ENCODE data around the gene ERVMER34-1. TPM values are rescaled to one million over a fixed set of nuclear protein-coding genes. Genes with fewer than 3 reads are reported as not detected.

The ERVMER34-1 gene
- total and polyA plus RNA-seq, 11 donors: 2.2 to 6.8 (median 4.6) TPM

- Histone ChIP-seq H3K9me3 (no peaks in the 10 kb centered on the region), H3K4me3 (no peak overlapping the region), H3K27ac (peak overlapping the region in 2 of 12 donors; percentile 88 to 93), H3K27me3 (no peaks in the 10 kb centered on the region), H3K4me1 (peaks cover 6 to 32% (median 24%) of the 10 kb centered on the region in 12 donors), H3K36me3 (peaks cover 0 to 56% (median 26%) of the 10 kb centered on the region in 9 donors)
- WGBS, 4 donors: 81 to 85% (median 84%) methylated on average over 3 of the region's 3 CpGs
- no peak for DNase-seq
- TF ChIP-seq POLR2A (IDR thresholded peaks at IDR 0.05): no peak
- TF ChIP-seq CTCF (IDR thresholded peaks at IDR 0.05): no peak
- ATAC-seq: no peak
- intact Hi-C loops (cut with DNase I): loop anchor here in 5 of 10 donors (10.0 kb wide), 5 partner anchors 51 to 269 kb away; partner anchors contain the start of gene RASL11B (in 2 of the 5)
Measured at GRCh38 chr4:52715914-52716313, 35.3 kb downstream of the ERVMER34-1 start.

GRCh38 chr4:52715255-52715897 is 35.8 kb downstream of the ERVMER34-1 start:
- 82 to 93% (median 90%) methylated on average over 7 of the region's 7 CpGs for WGBS, 4 donors

GRCh38 chr4:52714597-52715254 is 36.5 kb downstream of the ERVMER34-1 start:
- WGBS, 4 donors: 70 to 81% (median 75%) methylated on average over 4 of the region's 4 CpGs
- peaks cover 6 to 32% (median 24%) of the 10 kb centered on the region in 12 donors for H3K4me1 ChIP-seq
- H3K36me3 ChIP-seq: peaks cover 0 to 48% (median 26%) of the 10 kb centered on the region in 9 donors
- TF ChIP-seq POLR2A (IDR thresholded peaks at IDR 0.05): no peak
- TF ChIP-seq CTCF (IDR thresholded peaks at IDR 0.05): no peak
- ATAC-seq (no peak), DNase-seq (no peak)
- H3K27ac ChIP-seq: peak overlapping the region in 9 of 12 donors; percentile 0 to 98 (median 93)
- no peaks in the 10 kb centered on the region for H3K9me3 ChIP-seq
- H3K4me3 ChIP-seq: peak overlapping the region in 6 of 12 donors; percentile 11 to 95 (median 71)
- H3K27me3 ChIP-seq: no peaks in the 10 kb centered on the region
- intact Hi-C loops (cut with DNase I): loop anchor here in 9 of 10 donors (5.0 to 10.0 kb wide), 13 partner anchors 50 to 270 kb away; partner anchors contain the start of genes USP46 (in 6 of the 9) and RASL11B (in 4 of the 9)

More at GRCh38 chr4:52715255-52715897, 35.8 kb downstream of the ERVMER34-1 start:
- H3K4me1 ChIP-seq: peaks cover 6 to 32% (median 24%) of the 10 kb centered on the region in 12 donors
- TF ChIP-seq CTCF (IDR thresholded peaks at IDR 0.05) (no peak), POLR2A (IDR thresholded peaks at IDR 0.05) (no peak)
- peak overlapping the region in 5 of 12 donors; percentile 0 to 93 (median 11) for H3K27ac ChIP-seq
- no peak for DNase-seq
- peaks cover 0 to 52% (median 26%) of the 10 kb centered on the region in 9 donors for H3K36me3 ChIP-seq
- H3K27me3 ChIP-seq: no peaks in the 10 kb centered on the region
- no peak for ATAC-seq
- H3K9me3 ChIP-seq: no peaks in the 10 kb centered on the region
- peak overlapping the region in 3 of 12 donors; percentile 14 to 72 (median 70) for H3K4me3 ChIP-seq
- intact Hi-C loops (cut with DNase I): loop anchor here in 5 of 10 donors (10.0 kb wide), 5 partner anchors 51 to 269 kb away; partner anchors contain the start of gene RASL11B (in 2 of the 5)

Measured in heart left ventricle (tissue), 16 donors.